ENCODE measurements around the gene MRPL58.
"Not testable (repeated sequence)": the region's sequence is repeated elsewhere in the genome, so short reads cannot be mapped to it uniquely, and the experiment has no call there.

MRPL58 gene

DNA sequence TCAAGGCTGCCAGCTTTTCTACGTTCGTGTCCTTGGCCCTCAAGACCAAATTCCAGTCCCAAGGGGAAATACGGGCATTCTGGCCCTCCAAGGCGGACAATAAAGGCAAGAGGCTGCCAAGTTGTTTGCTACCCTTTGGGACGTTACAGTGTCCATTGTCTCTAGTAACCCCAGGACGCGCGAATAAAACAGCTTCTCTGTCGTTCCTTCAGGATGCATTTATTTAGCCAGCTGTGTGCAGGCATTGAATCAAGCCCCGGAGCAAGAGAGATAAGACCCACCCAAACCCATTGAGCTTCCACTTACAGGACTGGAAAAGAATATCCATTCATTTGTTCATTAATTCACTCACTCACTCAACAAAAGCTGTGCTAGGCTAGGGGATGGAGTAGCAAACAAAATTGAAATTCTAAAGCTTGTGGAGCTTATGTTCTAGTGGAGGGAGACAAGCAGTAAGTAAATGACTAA is 656 bp downstream of the MRPL58 start:
- ChIA-PET CTCF (interaction anchor here (0.6 to 5.0 kb wide), 21 partner anchors 10 to 268 kb away, joined by 3 to 74 read pairs (median 6); partner anchors contain the start of genes CDR2L, NT5C, OTOP2 and USH1G), POLR2A (interaction anchor here (0.7 to 3.3 kb wide), 10 partner anchors 10 to 141 kb away, joined by 3 to 45 read pairs (median 6); partner anchors contain the start of genes ATP5PD, CDR2L, JPT1 and KCTD2)
- H3K4me3 ChIP-seq (ENCODE audit: low read depth, low read length), result peak overlapping the region; percentile 86
- TF ChIP-seq, protein P1, sequence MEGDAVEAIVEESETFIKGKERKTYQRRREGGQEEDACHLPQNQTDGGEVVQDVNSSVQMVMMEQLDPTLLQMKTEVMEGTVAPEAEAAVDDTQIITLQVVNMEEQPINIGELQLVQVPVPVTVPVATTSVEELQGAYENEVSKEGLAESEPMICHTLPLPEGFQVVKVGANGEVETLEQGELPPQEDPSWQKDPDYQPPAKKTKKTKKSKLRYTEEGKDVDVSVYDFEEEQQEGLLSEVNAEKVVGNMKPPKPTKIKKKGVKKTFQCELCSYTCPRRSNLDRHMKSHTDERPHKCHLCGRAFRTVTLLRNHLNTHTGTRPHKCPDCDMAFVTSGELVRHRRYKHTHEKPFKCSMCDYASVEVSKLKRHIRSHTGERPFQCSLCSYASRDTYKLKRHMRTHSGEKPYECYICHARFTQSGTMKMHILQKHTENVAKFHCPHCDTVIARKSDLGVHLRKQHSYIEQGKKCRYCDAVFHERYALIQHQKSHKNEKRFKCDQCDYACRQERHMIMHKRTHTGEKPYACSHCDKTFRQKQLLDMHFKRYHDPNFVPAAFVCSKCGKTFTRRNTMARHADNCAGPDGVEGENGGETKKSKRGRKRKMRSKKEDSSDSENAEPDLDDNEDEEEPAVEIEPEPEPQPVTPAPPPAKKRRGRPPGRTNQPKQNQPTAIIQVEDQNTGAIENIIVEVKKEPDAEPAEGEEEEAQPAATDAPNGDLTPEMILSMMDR (IDR thresholded peaks at IDR 0.05; ENCODE audit: insufficient read depth, low read length, missing control alignments), result no peak
- DNase-seq (ENCODE audit: low read depth, low spot score), result no peak

DNA sequence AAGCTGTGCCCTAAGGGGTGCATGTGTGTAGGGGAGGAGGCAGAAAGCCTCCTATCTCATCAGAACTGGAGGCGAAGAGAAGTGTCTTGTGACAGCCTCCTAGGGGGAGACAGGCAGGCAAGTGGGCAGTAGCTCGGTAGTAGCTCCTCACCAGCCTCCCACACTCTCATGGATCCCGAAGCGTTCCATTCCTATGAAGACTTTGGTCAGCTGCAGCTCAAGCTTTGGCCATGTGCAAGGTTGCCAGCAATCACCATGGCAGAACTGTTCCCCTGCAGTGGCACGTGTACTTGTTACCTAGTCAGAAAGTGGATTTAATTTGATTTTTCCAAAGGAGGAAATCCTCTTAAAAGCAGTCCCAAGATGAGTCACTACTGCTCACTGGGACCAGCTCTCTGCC is 6.7 kb downstream of the MRPL58 start:
- TF ChIP-seq, protein P1 (IDR thresholded peaks at IDR 0.05; ENCODE audit: insufficient read depth, low read length, missing control alignments), result no peak
- no peak overlapping the region for H3K4me3 ChIP-seq (ENCODE audit: low read depth, low read length)
- no peak for DNase-seq (ENCODE audit: low read depth, low spot score)
- CTCF ChIA-PET, result interaction anchor here (0.6 to 1.9 kb wide), 5 partner anchors 30 to 152 kb away, joined by 3 to 6 read pairs (median 4); no protein-coding TSS in a partner anchor
- POLR2A ChIA-PET, result interaction anchor here (0.7 kb wide), 1 partner anchor 12 kb away, joined by 5 read pairs; no protein-coding TSS in a partner anchor

DNA sequence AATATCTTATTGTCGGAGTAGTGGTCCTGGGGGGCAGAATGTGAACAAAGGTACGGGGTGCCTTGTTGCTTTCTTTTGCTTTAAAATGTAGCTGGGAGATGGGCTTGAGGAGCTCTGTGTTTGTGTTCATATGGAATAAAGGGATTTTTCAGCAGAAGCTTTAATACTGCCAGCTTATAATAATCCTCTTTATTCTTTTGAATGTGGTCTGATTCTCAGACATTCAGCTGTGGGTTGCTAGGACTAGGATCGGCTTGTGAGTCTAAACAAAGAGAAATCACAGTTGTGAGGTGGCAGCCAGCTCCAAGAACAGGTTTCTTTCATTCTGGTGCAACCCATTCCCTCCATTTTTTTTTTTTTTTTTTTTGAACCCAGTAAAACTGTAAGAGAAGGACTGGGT is 7.2 kb downstream of the MRPL58 start:
- no peak overlapping the region for H3K4me3 ChIP-seq (ENCODE audit: low read depth, low read length)
- no peak for DNase-seq (ENCODE audit: low read depth, low spot score)
- POLR2A ChIA-PET, result interaction anchor here (0.7 kb wide), 1 partner anchor 12 kb away, joined by 5 read pairs; no protein-coding TSS in a partner anchor
- CTCF ChIA-PET, result interaction anchor here (0.6 to 1.9 kb wide), 3 partner anchors 31 to 151 kb away, joined by 4 to 6 read pairs (median 5); no protein-coding TSS in a partner anchor
- TF ChIP-seq, protein P1 (IDR thresholded peaks at IDR 0.05; ENCODE audit: insufficient read depth, low read length, missing control alignments), result no peak

DNA sequence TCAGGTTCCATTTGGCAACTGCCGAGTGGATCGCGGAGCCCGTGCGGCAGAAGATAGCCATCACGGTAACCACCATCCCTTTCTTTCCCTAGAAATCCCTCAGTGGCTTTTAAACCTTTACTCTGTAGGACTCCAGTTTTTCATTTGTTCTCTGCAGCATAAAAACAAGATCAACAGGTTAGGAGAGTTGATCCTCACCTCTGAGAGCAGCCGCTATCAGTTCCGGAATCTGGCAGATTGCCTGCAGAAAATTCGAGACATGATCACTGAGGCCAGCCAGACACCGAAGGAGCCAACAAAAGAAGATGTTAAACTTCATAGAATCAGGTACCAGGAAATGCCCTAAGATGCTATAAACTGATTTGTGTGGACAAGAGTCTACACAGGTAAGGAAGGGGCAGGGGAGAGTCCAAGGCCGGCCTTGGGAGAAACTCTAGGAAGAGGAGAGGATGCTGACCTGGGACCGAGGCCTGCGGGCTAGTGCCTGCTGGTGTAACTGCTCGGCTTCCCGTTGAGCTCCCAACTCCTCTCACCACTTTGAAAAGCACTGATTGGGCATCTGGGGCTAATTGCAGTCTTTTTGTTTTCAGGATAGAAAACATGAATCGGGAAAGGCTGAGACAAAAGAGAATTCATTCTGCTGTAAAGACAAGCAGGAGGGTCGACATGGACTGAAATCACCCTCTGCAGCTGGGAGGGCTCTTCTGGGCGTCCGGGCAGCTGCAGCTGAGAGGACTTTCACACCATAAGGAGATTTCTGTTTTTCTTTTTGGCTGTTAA is 8.1 kb downstream of the MRPL58 start:
- CTCF ChIA-PET, result no interaction called here
- no peak overlapping the region for H3K4me3 ChIP-seq (ENCODE audit: low read depth, low read length)
- TF ChIP-seq, protein P1 (IDR thresholded peaks at IDR 0.05; ENCODE audit: insufficient read depth, low read length, missing control alignments), result no peak
- DNase-seq (ENCODE audit: low read depth, low spot score), result no peak
- POLR2A ChIA-PET, result no interaction called here

DNA sequence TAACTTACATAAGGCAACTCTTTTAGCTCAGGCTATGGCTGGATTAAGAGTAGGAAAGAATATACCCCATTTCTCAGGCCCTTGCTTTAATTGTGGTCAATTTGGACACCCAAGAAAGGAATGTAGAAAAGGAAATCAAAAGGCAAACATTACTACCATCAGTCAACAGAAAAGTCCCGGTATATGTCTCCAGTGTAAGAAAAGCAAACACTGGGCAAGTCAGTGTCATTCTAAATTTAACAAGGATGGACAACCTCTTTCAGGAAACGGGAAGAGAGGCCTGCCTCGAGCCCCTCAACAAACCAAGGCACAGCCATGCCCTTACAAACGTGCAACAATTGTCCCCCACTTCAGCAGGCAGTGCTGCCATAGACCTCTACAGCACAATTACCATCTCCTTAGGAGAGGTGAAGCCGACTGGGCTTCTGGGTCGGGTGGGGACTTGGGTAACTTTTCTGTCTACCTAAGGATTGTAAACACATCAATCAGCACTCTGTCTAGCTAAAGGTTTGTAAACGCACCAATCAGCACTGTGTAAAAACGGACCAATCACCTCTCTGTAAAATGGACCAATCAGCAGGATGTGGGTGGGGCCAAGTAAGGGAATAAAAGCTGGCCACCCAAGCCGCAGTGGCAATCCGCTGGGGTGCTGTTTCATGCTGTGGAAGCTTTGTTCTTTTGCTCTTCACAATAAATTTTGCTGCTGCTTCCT is 12.4 kb downstream of the MRPL58 start:
- H3K4me3 ChIP-seq (ENCODE audit: low read depth, low read length), result no peak overlapping the region
- POLR2A ChIA-PET, result interaction anchor here (0.7 to 0.9 kb wide), 2 partner anchors 12 to 38 kb away, joined by 3 read pairs; partner anchors contain the start of genes CDR2L and MRPL58
- TF ChIP-seq, protein P1 (IDR thresholded peaks at IDR 0.05; ENCODE audit: insufficient read depth, low read length, missing control alignments), result no peak
- DNase-seq (ENCODE audit: low read depth, low spot score), result no peak
- CTCF ChIA-PET, result interaction anchor here (1.2 to 4.3 kb wide), 4 partner anchors 10 to 63 kb away, joined by 4 to 30 read pairs (median 8); partner anchors contain the start of gene MRPL58

DNA sequence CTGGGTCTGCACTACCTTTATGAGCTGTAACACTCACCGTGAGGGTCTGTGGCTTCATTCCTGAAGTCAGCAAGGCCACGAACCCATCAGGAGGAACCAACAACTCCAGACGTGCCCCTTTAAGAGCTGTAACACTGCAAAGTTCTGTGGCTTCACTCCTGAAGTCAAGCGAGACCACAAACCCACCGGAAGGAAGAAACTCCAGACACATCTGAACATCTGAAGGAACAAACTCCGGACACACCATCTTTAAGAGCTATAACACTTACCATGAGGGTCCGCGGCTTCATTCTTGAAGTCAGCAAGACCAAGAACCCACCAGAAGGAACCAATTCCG is 12.9 kb downstream of the MRPL58 start:
- H3K4me3 ChIP-seq (ENCODE audit: low read depth, low read length); DNase-seq (ENCODE audit: low read depth, low spot score): not testable (repeated sequence)
- ChIA-PET CTCF (interaction anchor here (2.3 to 4.3 kb wide), 2 partner anchors 13 to 64 kb away, joined by 11 to 30 read pairs; partner anchors contain the start of gene MRPL58), POLR2A (interaction anchor here (0.7 kb wide), 1 partner anchor 13 kb away, joined by 3 read pairs; the partner anchor contains the start of gene MRPL58)

DNA sequence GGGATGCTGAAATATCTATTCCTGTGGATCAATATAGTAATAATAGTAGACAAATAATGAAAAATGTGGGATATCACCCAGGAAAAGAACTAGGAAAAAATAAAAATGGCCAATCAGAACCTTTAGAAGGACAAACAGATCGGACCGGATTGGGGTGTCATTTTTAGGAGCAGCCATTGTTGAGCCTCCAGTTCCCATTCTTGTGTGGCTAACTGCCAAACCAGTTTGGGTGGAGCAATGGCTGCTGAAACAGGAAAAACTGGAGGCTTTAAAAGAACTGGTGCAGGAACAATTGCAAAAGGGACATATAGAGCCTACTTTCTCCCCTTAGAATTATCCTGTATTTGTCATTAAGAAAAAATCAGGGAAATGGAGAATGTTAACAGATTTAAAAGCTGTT is 14.2 kb downstream of the MRPL58 start:
- POLR2A ChIA-PET; CTCF ChIA-PET; H3K4me3 ChIP-seq (ENCODE audit: low read depth, low read length); DNase-seq (ENCODE audit: low read depth, low spot score): not testable (repeated sequence)

Data from AG04449 (cell line).